GM12892 (cell line): Measurements from ENCODE around the gene DSCAML1.

Source experiments
- POLR2A ChIP-seq: IDR thresholded peaks from 2 replicates; pipeline ENCODE4 v1.6.1; 2011; ENCODE audit warnings: low read depth, low read length, control low read depth
- POLR2AphosphoS5 ChIP-seq: IDR thresholded peaks from 2 replicates; pipeline ENCODE4 v1.6.1; 2011; ENCODE audit warnings: low read depth, low read length, control low read depth

DNA sequence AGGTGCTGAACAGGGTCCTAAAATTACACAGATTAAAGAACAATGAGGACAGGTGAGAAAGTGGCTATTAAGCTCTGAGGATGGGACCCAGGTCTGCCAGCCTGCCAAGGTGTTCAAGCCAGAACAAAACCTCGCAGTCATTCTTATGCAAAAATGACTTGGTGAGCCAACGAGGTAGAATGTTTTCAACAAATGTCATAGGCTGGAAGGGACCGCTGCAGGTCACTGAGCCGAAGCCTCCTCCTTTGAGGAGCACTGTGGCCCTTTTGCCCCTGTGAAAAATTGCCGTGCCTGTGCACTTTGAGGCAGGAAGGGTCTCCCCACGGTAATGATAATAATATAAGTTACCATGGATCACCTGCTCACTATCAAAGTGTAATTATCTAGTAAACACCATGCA is 216.2 kb downstream of the DSCAML1 start:
- TF ChIP-seq POLR2AphosphoS5 (no peak), POLR2A (no peak)
